Vagina (tissue), 2 donors: ENCODE measurements around the gene EVL. TPM values are rescaled to one million over a fixed set of nuclear protein-coding genes. Genes with fewer than 3 reads are reported as not detected.

Experiments
- DNase-seq, 2 donors: peaks; one replicate each; pipeline ENCODE4 v3.0.0-alpha.2; 2017; ENCODE audit errors: extremely low spot score in 2 of 2
- H3K27ac ChIP-seq: fragments of 200-600 bp; sonication (generic); one replicate; pipeline ENCODE4 v1.5.1; 2019
- H3K27me3 ChIP-seq: fragments of 200-600 bp; sonication (generic); one replicate; pipeline ENCODE4 v1.5.1; 2019
- H3K36me3 ChIP-seq, 2 donors: fragments of 200-600 bp; sonication (generic); one replicate each; pipeline ENCODE4 v1.5.1; 2017 to 2019
- H3K4me1 ChIP-seq: fragments of 200-600 bp; sonication (generic); one replicate; pipeline ENCODE4 v1.5.1; 2019
- H3K4me3 ChIP-seq, 2 donors: fragments of 200-600 bp; sonication (generic); 1 replicate in 1 of 2; 2 replicates in 1 of 2; pipeline ENCODE4 v1.5.1; 2016 to 2019
- H3K9me3 ChIP-seq: fragments of 200-600 bp; sonication (generic); one replicate; pipeline ENCODE4 v1.5.1; 2019
- CTCF ChIP-seq, 3 experiments: fragments of 450-650 bp in 2 of 3; fragments of 200-600 bp in 1 of 3; sonication (generic) in 1 of 3; IDR thresholded peaks; one replicate each; pipeline ENCODE4 v1.5.1; 2017 to 2019; ENCODE audit warnings: antibody characterized with exemption in 3 of 3, mild to moderate bottlenecking in 2 of 3, moderate library complexity in 2 of 3
- POLR2A ChIP-seq, 2 donors: fragments of 450-650 bp; IDR thresholded peaks; one replicate each; pipeline ENCODE4 v1.6.1; 2017; ENCODE audit warnings: antibody characterized with exemption in 2 of 2, mild to moderate bottlenecking in 2 of 2, moderate library complexity in 2 of 2
- POLR2AphosphoS5 ChIP-seq, 2 donors: sonication (generic); formaldehyde crosslinking; IDR thresholded peaks; one replicate each; pipeline ENCODE4 v1.9.0; 2017; ENCODE audit warnings: antibody characterized with exemption in 2 of 2, mild to moderate bottlenecking in 2 of 2, low read depth in 1 of 2; ENCODE audit not compliant: insufficient read depth in 1 of 2
- intact Hi-C: fragments of 100-400 bp; cut with DNase I; formaldehyde crosslinking; loops from one replicate; pipeline ENCODE4 v1.15.1; 2023
- total RNA-seq: library from RNA; depleted of rRNA; stranded (reverse); fragments of >200 nt; gene quantifications from one replicate; pipeline ENCODE4 v1.2.3, GENCODE V29; 2016

The EVL gene
- total RNA-seq, 1 donor from 2014 or later, result 112 TPM

DNA sequence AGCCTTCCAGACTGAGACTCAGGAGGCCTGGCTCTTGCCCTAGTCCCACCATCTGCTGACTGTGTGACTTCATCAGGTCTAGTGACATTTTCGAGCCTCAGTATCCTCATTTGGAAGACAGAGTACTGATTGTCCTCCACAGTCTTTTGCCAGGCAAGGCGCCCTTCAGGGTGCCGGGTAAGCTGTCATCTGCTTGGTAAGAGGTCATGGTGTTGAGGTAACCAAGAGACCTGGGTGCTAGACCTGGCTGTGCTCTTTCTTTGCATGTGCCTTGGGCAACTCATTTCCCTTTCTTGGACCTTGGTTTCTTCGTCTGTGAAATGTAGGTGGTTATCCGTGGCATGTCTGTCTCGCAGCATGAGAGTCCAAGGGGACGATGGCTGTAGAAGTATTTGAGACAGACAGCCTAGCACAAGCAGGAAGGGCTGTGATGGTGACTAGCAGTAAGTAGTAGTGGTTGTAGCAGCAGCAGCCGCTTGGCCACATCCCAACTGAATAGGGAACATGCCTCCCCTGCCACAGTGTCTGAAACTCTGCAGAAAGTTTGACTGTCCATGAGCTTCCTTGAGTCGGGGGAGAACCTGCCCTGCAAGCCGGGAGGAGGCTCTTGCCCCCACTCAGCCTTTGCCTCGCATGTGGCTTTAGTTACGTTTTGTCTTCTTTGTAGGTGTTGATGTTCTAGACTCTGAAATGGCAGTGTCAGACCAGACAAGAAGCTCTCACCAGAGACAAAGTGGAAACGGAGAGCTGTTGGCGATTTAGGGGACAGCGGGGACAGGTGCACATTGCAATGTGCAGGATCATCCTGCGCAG lies 40.3 kb downstream of the EVL start:
- no peak for DNase-seq
- Histone ChIP-seq H3K27ac (peak overlapping the region; percentile 46), H3K36me3 (no peaks in the 10 kb centered on the region), H3K4me3 (no peak overlapping the region), H3K9me3 (no peaks in the 10 kb centered on the region), H3K27me3 (no peaks in the 10 kb centered on the region), H3K4me1 (peaks cover 63% of the 10 kb centered on the region)
- intact Hi-C loops, result loop anchor here (2.0 kb wide), 1 partner anchor 123 kb away; no protein-coding TSS in a partner anchor
- TF ChIP-seq POLR2AphosphoS5 (IDR thresholded peaks at IDR 0.05; ENCODE audit: insufficient read depth in 1 of 2, low read depth in 1 of 2) (no peak), POLR2A (IDR thresholded peaks at IDR 0.05) (no peak), CTCF (IDR thresholded peaks at IDR 0.05) (no peak)

GRCh38 chr14:100106250-100107112 lies 41.3 kb downstream of the EVL start:
- Histone ChIP-seq H3K4me3 (no peak overlapping the region), H3K27ac (peak overlapping the region; percentile 30), H3K9me3 (no peaks in the 10 kb centered on the region), H3K36me3 (no peaks in the 10 kb centered on the region), H3K4me1 (peaks cover 63% of the 10 kb centered on the region), H3K27me3 (no peaks in the 10 kb centered on the region)
- TF ChIP-seq CTCF (IDR thresholded peaks at IDR 0.05), result no peak
- TF ChIP-seq POLR2A (IDR thresholded peaks at IDR 0.05), result no peak
- no peak for TF ChIP-seq POLR2AphosphoS5 (IDR thresholded peaks at IDR 0.05; ENCODE audit: insufficient read depth in 1 of 2, low read depth in 1 of 2)
- DNase-seq, result no peak
- intact Hi-C loops, result loop anchor here (2.0 kb wide), 1 partner anchor 124 kb away; no protein-coding TSS in a partner anchor

DNA sequence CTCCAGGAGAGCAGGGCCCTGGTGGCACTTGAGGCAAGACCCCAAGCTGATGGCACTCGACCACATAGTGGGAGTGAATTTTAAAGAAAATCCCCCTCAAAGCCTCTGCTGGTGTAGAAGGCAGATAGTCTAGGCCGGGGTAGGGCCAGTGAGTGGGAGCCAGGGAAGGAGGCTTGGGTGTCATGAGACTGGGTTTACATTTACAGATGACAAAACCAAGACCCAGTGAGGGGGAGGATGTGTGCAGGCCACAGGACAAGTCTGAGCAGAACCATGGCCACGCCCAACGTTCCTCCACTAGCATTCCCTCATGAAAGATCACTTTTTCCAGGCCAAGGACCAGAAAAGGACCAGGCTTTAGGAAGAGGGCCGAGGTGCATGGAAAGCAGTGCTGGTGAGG lies 42.0 kb downstream of the EVL start:
- no peaks in the 10 kb centered on the region for H3K9me3 ChIP-seq
- peaks cover 63% of the 10 kb centered on the region for H3K4me1 ChIP-seq
- no peaks in the 10 kb centered on the region for H3K36me3 ChIP-seq
- DNase-seq, result no peak
- no peak overlapping the region for H3K4me3 ChIP-seq
- peak overlapping the region; percentile 30 for H3K27ac ChIP-seq
- no peak for TF ChIP-seq POLR2AphosphoS5 (IDR thresholded peaks at IDR 0.05; ENCODE audit: insufficient read depth in 1 of 2, low read depth in 1 of 2)
- TF ChIP-seq POLR2A (IDR thresholded peaks at IDR 0.05), result no peak
- no peak for TF ChIP-seq CTCF (IDR thresholded peaks at IDR 0.05)
- intact Hi-C loops, result loop anchor here (2.0 kb wide), 1 partner anchor 124 kb away; no protein-coding TSS in a partner anchor
- H3K27me3 ChIP-seq, result no peaks in the 10 kb centered on the region

GRCh38 chr14:100108042-100108825 lies 43.0 kb downstream of the EVL start:
- Histone ChIP-seq H3K4me1 (peaks cover 55% of the 10 kb centered on the region), H3K4me3 (no peak overlapping the region), H3K9me3 (no peaks in the 10 kb centered on the region), H3K27me3 (no peaks in the 10 kb centered on the region), H3K27ac (peak overlapping the region; percentile 1), H3K36me3 (no peaks in the 10 kb centered on the region)
- no peak for DNase-seq
- intact Hi-C loops, result no loop called here
- no peak for TF ChIP-seq POLR2A (IDR thresholded peaks at IDR 0.05)
- peak; percentile 24 to 88 (median 75) for TF ChIP-seq CTCF (IDR thresholded peaks at IDR 0.05)
